HG03196 (cell line): Measurements from ENCODE around the gene VANGL1.
A peak's percentile ranks its signal among the peaks of the same experiment; 100 is the strongest.

ENCODE experiments used
- ATAC-seq: cut with Tn5 transposase; IDR thresholded peaks from one replicate; pipeline ENCODE4 v1.9.1; 2021; ENCODE audit not compliant: unreplicated experiment

Gene VANGL1

DNA sequence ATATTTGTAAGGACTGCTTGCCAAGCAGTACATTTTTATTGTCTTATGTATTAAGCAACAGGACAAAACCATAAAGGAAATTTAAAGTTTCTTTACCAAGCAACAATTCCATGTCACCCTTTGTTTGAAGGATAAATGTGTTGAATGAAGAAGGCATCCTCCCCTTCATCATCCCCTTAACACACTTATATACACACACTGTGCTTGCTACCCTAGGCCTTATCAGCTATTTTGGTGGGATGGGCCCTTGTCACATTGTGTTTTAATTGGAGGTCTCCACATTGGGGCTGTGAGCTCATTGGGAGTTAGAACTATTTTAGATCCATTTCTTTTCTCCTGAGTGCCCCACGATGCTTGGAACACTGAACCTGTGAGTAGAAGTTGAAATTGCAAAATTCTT, 1.9 kb downstream of the VANGL1 start:
- no peak for ATAC-seq

DNA sequence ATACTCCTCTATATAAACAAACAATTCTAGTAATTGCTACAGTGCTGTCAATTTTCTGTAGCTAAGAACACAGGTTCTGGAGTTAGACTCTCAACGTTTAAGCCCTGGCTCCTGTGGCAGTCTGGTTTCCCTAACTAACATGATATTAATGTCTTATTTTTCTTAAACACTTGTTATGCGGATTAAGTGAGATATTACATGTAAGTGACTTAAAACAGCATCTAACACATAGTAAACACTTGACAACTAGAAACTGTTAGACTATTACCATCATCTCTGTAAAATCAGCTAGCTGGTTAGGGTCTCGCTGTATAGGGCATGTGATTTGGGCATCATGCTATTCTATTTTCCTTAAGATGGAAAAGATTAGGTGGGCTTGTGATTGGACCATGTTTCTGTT, 2.3 kb downstream of the VANGL1 start:
- no peak for ATAC-seq

DNA sequence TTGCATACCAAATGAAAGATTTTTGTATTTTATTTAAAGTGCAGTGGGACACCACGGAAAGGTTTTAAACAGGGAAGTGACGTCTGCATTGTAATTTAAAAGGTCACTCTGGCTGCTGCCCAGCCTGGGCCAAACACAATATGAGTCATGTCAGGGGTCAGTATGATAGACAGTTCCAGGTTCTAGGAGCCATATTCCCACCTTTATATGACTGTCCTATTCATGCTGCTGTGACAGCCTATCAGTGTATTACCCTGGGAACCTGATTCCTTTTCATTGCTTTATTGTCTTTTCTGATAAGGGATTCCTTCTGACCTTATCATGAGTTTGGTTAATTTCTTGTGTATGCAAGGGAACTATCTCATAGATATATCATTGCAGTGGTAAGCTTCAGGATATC, 5.3 kb downstream of the VANGL1 start:
- ATAC-seq = no peak

DNA sequence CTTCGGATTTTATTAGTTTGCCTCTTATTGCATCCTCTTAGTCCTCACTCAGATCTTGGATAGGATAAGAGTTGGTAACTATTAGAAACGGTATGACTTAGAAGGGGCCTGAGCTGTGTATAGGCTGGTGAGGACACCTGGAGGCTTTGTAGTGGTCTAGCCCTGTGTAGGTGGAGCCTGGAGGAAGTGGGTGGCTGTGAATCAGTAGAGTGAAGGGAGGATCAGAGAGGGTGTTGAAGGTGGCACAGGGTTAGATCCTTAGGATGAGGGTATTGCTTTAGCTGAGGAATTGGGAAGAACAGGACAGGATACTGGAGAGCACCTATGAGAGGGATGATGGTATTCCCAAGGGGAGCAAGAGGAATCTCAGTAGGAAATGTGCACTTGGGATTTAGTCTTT, 5.7 kb downstream of the VANGL1 start:
- no peak for ATAC-seq

DNA sequence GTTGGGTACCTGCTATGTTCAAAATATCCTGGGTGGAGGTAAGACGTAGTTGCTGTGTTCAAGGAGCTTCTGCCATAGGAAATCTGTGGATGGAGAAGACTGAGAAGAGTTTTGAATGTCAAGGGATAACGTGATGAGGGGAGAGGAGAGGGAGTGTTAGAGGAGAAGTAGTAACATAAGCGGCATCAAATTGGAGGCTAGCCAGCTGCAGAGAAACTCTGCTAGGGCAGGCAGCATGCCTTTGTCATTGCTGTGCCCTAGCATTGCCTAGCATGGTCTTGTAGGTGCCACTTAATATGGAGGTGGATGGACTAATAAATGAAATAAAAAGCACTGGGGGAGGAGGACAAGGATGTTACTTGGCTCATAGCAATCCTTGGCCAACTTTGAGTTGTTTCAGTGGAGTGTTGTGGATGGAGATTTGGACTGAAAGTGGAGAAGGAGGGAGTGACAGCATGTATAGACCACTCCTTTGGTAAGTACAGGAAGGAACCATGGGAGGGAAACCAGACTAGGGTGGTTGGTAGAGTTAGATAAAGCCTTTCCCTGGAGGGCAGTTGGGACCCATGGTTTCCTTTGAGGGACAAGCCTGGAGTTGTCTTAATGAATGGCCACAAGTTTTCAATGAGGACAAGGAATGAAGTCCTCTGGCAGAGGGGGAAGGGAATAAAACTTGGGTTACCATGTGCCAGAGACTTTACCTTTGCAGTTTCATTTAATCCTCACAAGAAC, 6.3 kb downstream of the VANGL1 start:
- no peak for ATAC-seq

DNA sequence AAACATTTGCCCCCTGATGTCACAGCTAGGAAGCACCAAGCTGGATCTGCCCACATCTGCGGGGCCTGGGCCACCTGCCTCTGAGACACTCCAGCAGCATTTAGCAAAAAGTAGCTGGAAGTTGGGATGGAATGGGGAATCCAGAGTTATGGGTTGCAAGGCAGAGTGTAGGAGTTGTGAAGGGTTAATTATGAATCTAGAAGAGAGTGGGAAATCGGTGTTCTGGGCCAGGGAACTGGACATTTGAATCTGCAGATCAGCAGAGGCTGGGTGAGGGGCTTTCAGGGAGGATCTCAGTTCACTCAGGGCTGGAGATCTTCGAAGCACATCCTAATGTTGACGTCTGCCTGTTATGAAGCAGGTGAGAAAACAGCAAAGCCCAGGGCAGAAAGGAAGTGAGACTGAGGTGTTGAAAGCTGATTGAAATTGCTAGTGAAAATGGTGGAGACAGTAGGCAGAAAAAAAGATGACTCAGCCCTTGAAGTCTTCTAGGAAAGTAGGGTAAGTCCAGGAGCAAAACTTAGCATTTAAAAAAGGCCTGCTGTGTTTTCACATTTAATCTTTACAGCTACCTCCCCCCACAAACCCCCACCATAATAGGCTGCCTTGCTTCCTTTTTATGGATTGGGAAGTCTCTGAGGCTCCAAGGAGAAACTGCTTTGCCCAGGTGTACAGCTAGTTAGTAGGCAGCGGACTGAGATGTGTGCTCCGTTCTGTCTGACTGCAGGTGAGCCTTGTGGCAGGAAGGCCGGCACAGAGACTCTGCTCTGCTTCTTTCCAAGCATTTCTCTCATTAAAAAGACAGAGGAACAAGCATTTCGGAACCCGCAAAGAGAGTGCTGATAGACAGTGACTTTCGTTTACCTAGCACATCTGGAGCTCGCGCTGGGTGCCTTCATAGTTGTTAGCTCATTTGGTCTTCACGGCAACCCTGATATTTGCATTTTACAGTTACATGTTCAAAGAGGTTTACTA, 7.2 kb downstream of the VANGL1 start:
- ATAC-seq = peak; percentile 76

DNA sequence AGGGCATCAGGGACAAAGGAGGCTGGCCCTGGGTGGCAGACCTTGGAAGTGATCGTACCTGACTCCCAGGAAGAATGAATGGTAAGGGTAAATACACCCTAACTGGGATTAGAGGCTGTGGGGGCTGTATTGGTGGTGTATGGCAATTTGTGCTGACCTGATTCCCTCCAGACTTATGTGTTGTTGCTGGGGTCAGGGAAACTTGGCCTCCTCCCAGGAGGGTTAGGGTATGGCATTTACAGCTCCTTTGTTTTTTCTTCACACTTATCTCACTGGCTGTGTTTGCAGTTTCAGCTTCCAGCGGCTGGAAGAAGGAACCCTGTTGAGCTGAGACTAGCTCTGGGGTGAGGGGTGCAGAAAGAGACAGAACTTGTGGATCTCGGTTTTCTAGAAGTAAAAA, 8.2 kb downstream of the VANGL1 start:
- ATAC-seq = no peak

DNA sequence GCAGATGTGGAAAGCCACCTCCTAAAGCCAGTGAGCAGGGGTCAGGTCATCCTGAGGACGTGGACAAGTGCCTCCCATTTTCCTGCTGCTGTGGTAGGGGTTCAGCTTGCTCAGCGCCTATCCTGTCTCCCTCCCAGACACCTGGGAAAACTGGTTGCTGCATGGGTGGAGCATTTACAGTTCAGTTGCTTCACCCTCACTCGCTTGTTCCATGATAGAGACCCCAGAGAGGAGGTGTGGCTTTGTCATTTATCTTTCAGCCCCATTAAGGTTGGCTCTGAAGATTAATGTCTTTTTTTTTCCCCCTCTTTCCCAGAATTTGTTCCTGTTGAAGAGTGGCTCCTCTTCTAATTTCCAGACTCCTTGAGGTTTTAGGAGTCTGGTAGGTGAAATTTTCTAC, 9.2 kb downstream of the VANGL1 start:
- ATAC-seq = no peak

DNA sequence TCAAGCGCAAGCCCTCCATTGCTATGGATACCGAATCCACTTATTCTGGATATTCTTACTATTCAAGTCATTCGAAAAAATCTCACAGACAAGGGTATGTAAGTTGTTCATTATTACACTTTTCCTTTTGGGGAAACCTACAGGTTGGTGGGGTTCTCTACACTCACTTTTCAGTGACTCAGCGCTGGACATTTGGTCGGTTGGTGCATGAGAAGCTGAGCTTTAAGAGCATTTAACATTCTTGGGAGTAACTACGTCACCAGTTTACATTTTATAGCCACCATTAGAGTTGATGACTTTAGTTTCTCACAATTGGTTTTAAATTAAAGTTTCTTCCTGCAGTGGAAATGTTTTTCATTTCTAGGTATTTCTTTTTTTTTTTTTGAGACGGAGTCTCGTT, 9.6 kb downstream of the VANGL1 start:
- no peak for ATAC-seq

DNA sequence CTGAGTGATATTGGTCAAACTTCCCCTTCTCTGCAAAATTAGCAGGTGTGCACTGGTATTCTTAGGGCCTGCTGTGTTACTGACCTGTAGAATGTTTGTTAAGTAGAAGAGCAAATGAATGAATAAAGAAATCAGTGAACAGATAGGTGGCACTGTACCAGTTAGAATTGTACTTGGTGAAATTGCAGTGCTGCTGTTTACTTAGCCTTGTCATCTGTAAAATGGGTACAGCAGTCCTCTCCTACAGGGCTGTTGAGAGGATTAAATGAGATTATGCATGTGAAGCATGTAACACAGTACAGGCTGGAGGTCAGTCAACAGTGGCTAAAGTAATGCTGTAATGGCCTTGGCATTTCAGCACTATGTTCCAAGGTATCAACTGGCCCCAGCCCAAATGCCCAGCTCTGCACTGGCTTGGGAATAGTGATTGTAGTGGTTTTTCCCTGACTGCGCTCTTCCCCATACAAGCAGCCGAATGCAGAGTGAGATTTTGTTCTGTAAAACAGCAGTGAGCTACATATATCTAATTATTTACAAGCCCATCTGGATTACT, 10.5 kb downstream of the VANGL1 start:
- no peak for ATAC-seq

DNA sequence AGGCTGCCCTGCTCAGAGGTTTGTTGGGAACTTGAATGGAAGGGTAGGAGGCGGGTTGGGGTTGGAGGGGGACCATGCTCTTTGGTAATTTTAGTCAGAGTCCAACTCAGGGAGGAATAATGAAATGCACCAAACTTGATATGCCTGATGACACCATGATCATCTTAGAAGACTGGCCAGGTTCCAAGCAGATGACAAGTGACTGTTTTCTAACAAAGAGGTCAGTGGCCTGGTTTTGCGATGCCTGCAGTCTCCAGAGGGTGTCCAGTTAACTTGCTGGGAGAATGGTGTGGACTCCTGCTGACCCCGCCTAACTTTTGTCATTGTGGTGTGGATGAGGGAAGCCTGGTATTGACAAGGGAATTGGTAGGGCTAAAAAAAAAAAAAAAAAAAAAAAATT, 12.4 kb downstream of the VANGL1 start:
- no peak for ATAC-seq

DNA sequence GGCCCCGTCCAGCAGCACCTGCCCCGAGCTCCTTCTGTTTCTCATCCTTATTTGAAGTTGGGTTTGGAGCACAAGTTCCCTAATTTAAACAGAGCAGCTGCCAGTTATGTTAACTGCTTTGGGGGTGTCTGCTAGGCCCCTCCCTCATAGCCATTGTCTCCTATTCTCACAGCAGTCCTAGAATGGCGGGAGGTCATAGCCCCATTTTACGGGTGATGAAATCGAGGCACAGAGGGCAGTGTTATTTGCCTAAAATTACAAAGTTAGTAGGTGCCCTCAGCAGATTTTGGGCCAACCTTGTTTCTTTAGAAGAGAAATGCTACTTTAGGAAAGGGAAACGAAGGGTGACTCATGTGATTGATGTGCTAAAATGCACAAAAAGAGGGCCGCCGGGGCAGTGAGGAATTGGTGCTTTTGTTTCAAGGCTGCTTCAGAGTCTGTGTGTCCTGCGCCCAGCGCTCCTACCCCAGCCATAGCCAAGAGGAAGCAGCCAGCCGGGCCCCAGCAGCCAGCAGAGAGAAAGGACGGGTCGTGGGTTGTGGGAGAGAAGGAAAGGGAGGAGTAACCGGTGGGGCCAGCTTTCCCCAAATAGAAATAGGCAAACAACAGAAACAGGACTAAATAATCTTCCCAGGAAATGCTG, 13.0 kb downstream of the VANGL1 start:
- no peak for ATAC-seq

DNA sequence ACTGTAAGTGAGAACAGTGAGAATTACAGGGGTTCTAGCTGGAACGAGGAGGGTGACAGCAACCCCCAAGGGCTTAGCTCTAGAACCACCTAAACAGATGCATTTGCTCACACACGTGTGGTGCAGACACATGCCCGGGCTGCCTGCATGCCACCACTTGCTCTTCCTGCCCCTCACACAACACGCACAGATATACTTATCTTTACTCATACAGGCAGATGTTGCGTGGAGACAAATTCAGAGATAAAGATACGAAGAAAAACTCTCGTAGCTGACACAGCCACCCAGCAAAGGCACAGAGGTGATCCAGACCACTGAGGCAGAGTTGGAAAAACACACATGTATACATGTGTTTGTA, 13.5 kb downstream of the VANGL1 start:
- no peak for ATAC-seq

DNA sequence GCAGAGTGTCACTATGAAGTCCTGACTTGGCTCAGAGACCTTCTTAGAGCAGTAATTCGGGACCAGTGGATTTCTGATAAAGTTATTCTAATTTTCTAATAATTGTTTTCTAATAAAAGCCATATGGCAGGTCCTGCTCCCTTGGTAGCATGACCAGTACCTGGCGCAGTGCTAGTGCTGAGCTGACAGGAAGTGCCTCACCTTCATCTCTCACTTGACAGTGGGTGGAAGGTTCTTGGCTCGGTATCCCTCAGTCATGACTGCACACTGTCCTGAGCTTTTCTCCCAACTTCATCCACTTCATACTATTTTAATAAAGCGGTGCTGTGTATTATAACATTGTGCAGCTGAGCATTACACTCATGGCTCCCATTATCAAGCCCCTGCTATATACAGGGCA, 14.1 kb downstream of the VANGL1 start:
- no peak for ATAC-seq

DNA sequence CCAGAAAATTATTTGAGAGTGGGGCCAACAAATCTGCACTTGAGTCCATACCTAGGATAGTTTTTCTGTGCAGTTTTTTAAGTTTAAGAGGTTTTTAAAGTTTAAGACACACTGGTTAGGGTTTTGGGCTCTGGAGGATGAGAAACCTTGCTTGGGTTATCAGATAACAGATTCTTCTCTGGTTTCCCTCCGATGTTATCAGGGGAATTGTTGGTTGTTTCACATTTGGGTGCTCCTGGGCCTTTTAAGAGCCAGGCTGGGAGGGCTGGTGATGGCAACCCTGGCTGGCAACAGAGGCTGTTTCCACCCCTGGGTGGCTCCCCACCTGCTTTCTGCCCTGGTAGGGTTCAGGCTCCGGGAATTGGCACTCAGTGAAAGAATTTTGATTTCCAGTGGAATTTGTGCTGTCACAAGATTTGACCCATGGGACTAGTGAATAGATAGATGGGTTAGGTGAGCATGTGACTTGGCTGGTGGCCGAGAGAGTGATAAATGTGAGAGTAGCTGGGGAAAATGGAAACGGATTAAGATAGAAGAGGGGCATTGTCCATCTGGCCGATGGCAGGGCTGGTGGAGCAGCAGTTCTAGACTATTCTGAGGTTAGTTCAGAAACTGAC, 14.8 kb downstream of the VANGL1 start:
- ATAC-seq = no peak

DNA sequence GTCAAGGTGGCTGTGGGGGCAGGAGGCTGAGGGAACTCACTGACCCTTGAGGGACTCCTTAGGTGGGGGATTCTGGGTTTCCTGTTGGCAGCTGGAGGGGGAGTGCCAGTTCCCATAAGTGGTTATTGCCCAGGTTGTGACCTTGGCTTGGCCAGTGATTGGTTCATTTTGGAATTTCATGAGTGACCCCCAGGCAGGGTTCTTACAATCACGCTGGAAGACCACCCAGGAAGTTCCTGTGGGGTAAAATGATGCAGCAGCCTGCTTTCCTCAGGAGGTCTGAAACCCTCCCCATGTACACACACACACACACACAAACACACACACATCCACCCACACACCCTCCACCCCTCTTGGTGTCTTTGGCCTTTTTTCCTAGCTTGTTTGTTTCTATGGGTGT, 16.9 kb downstream of the VANGL1 start:
- no peak for ATAC-seq

DNA sequence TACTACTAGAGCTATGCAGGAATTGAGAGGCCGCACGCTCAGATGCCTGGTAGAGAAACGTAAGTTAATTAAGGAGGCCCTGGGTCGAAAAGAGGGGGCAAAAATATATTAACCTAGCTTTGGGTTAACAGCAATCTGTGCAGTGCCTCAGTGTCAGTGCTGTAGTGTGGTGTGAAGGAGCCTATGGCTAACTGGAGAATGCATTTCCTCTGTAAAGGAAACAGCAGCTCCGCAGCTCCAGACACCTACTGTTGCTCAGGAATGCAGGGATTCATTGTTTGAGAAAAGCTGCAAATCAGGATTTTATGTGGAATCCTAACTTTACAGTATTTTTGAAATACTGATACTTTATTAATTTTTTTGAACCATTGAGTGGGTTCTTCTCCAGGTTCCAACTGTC, 18.4 kb downstream of the VANGL1 start:
- no peak for ATAC-seq

DNA sequence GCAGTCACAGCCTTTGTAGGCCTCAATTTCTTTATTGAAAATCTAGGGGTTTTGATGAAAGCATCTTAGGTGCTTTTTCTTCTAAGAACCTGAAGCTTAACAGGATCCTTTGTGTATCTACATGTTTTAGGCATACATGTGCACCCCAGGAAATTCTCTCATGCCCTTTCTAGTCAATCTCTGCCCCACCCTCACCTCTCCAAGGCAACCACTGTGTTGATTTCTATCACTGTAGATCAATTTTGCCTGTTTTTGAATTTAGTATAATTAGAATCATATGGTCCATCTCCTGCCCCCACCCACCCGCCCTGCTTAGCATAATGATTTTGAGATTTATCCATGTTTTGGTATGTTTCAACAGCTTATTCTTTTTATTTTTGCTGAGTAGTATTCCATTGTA, 19.4 kb downstream of the VANGL1 start:
- no peak for ATAC-seq

DNA sequence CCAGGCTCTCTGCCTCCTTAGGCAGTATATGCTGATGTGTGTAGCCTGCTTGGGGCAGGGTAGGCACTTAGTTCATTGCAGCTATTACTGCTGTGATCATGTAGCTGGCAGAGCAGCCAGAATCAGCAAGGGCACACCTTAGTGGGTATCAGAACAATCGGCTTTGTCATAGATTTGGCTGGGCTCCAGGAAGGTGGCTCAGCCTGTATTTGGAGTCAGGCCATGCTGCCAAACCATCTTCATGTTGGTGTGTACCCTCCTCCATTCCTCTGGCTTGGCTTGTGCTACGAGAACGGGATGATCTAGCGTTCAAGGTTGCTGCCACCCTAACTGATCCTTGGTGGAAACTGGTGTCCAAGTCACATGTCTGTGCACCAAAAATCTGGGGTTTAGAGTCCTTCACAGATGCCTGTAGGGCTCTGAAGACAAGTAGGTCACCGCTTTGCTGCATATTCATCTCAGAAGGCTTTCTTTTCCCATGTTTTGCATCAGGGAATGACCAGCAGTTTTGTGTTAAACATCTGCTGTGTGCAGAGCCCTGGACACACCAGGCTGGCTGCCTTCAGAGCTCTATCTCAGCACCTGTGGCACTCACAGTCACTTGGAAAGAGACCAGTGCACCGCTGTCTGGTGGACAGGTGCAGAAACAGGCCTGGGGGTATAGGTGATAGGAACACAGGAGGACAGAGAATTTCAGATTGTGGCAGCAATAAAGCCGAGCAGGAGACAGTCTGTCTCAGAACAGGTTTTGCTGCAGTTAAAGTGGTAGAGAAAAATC, 23.7 kb downstream of the VANGL1 start:
- ATAC-seq = no peak

DNA sequence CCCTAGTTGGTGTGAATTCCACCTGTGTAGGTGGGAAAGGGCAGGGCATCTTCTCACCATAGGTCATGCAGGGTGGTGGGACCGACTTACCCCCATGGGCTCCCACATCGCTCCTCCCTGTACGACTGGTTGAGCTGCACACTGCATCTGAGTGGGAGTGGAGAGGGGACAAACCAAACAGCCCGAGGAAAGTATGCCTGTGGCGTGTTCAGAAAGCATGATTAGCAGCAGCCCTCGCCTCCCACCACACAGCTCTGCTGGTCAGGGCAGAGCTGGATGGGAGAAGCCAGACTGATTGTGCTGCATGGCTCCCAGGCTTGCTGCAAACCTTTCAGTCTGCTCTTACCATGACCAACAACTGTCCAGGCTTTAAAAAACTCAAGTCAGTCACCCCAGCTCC, 24.4 kb downstream of the VANGL1 start:
- ATAC-seq = no peak
